ENCODE data around the gene DIRAS3. TPM values are rescaled to one million over a fixed set of nuclear protein-coding genes. Genes with fewer than 3 reads are reported as not detected.

Gene DIRAS3
- total RNA-seq, 1 experiment from 2014 or later, result 1.9 TPM

DNA sequence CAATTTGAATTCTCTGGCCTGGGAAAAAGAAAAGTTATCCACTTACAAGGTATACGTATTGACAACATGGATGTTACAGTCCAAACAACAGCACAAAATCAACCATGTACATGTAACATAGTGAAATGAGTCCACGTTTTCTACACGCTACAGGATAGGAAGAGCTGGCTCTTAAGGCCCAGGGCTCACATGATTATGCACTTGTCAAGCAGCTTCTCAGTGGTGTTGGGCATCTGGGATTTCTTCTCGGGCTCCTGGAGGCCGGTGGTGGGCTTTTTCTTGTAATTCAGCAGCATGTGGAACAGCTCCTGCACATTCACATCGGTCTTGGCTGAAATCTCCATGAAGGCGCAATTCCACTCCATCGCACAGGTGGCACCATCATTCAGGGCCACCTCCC, 4.0 kb downstream of the DIRAS3 start:
- DNase-seq (ENCODE audit: low read depth, low spot score) (no peak), ATAC-seq (no peak)
- no peaks in the 10 kb centered on the region for H3K9me3 ChIP-seq (ENCODE audit: control insufficient read depth in 1 of 2, insufficient read depth in 1 of 2, low read depth in 1 of 2, low read length in 2 of 2)
- H3K4me1 ChIP-seq (ENCODE audit: control insufficient read depth in 1 of 2, insufficient read depth in 2 of 2, low read length in 2 of 2), result peaks cover 0 to 5% of the 10 kb centered on the region in 2 experiments; a peak in 1 of 4 replicates
- H3K9ac ChIP-seq (ENCODE audit: low read length), result no peak overlapping the region
- no peaks in the 10 kb centered on the region for H3K79me2 ChIP-seq (ENCODE audit: insufficient read depth, low read length)
- H2AFZ ChIP-seq (ENCODE audit: low read depth, low read length, poor library complexity, severe bottlenecking), result no peak overlapping the region
- BruUV-seq (replicated peaks), result no TSS peak
- no peaks in the 10 kb centered on the region for H3K9me2 ChIP-seq (ENCODE audit: insufficient read depth)
- no peak overlapping the region for H3K27ac ChIP-seq (ENCODE audit: low read depth, low read length)
- RAD21 ChIA-PET (ENCODE audit: low non-redundant PET in 1 of 2, low total read pairs in 2 of 2, uncharacterized antibody in 2 of 2, unreplicated experiment in 2 of 2), result no interaction called here
- POLR2A ChIA-PET, result no interaction called here
- CTCF ChIA-PET, result no interaction called here
- no peaks in the 10 kb centered on the region for H3K27me3 ChIP-seq (ENCODE audit: insufficient read depth, low read length)
- H3K36me3 ChIP-seq (ENCODE audit: control insufficient read depth in 1 of 2, insufficient read depth in 2 of 2, low read length in 2 of 2), result no peaks in the 10 kb centered on the region
- no peak overlapping the region for H3K4me2 ChIP-seq (ENCODE audit: low read length)
- no peak overlapping the region for H3K4me3 ChIP-seq (replicated peaks in 1 of 2; ENCODE audit: low read depth in 1 of 2, low read length in 2 of 2)
- TF ChIP-seq ELF1 (IDR thresholded peaks at IDR 0.05; ENCODE audit: borderline replicate concordance, low read depth) (no peak), SRF (IDR thresholded peaks at IDR 0.05; ENCODE audit: low read depth) (no peak), EGR1 (IDR thresholded peaks at IDR 0.05; ENCODE audit: low read depth) (no peak), JUND (IDR thresholded peaks at IDR 0.05) (no peak), SP1 (IDR thresholded peaks at IDR 0.05; ENCODE audit: low read depth) (no peak), YY1 (IDR thresholded peaks at IDR 0.05; ENCODE audit: extremely low read depth, insufficient replicate concordance, low read depth, low read length) (no peak), CEBPB (IDR thresholded peaks at IDR 0.05; ENCODE audit: low read depth) (no peak), EZH2phosphoT487 (IDR thresholded peaks at IDR 0.05; ENCODE audit: borderline replicate concordance) (no peak), SIN3A (IDR thresholded peaks at IDR 0.05; ENCODE audit: low read depth) (no peak), POLR2A (IDR thresholded peaks at IDR 0.05; ENCODE audit: borderline replicate concordance, extremely low read depth, insufficient read depth, insufficient read length) (no peak), RAD21 (IDR thresholded peaks at IDR 0.05; ENCODE audit: low read depth) (no peak), POLR2AphosphoS5 (IDR thresholded peaks at IDR 0.05; ENCODE audit: low read depth, low read length) (no peak), CBX3 (IDR thresholded peaks at IDR 0.05; ENCODE audit: low read depth) (no peak), ZNF274 (IDR thresholded peaks at IDR 0.05; ENCODE audit: low read depth, low read length) (no peak), EZH2 (IDR thresholded peaks at IDR 0.05) (no peak)
- TF ChIP-seq, protein P1, sequence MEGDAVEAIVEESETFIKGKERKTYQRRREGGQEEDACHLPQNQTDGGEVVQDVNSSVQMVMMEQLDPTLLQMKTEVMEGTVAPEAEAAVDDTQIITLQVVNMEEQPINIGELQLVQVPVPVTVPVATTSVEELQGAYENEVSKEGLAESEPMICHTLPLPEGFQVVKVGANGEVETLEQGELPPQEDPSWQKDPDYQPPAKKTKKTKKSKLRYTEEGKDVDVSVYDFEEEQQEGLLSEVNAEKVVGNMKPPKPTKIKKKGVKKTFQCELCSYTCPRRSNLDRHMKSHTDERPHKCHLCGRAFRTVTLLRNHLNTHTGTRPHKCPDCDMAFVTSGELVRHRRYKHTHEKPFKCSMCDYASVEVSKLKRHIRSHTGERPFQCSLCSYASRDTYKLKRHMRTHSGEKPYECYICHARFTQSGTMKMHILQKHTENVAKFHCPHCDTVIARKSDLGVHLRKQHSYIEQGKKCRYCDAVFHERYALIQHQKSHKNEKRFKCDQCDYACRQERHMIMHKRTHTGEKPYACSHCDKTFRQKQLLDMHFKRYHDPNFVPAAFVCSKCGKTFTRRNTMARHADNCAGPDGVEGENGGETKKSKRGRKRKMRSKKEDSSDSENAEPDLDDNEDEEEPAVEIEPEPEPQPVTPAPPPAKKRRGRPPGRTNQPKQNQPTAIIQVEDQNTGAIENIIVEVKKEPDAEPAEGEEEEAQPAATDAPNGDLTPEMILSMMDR (IDR thresholded peaks at IDR 0.05 in 2 of 3, conservative IDR thresholded peaks at IDR 0.05 in 1 of 3; ENCODE audit: borderline replicate concordance in 1 of 3, insufficient read depth in 1 of 3, low read depth in 2 of 3, low read length in 2 of 3), result no peak
- TF ChIP-seq, protein P2, sequence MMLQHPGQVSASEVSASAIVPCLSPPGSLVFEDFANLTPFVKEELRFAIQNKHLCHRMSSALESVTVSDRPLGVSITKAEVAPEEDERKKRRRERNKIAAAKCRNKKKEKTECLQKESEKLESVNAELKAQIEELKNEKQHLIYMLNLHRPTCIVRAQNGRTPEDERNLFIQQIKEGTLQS (IDR thresholded peaks at IDR 0.05), result no peak
- intact Hi-C loops (cut with micrococcal nuclease), result no loop called here
- H4K20me1 ChIP-seq (ENCODE audit: insufficient read depth), result no peaks in the 10 kb centered on the region
